Panc1 (cell line): ENCODE measurements around the gene CACNA1I.

Source experiments
- POLR2AphosphoS5 ChIP-seq: IDR thresholded peaks from 2 replicates; pipeline ENCODE4 v1.6.1; 2012; ENCODE audit warnings: mild to moderate bottlenecking, low read depth, low read length, moderate library complexity
- TF ChIP-seq, protein P1 (sequence below): fragments of 450-650 bp; IDR thresholded peaks from 2 replicates; pipeline ENCODE4 v1.5.1; 2017; ENCODE audit warnings: mild to moderate bottlenecking
- TF ChIP-seq, protein P2 (sequence below), 2 experiments: IDR thresholded peaks; 2 replicates each; pipeline ENCODE4 v1.6.1; 2011 to 2012; ENCODE audit warnings: low read depth in 2 of 2, control low read depth in 1 of 2, low read length in 1 of 2, mild to moderate bottlenecking in 1 of 2, moderate library complexity in 1 of 2; ENCODE audit not compliant: insufficient read depth in 1 of 2

DNA sequence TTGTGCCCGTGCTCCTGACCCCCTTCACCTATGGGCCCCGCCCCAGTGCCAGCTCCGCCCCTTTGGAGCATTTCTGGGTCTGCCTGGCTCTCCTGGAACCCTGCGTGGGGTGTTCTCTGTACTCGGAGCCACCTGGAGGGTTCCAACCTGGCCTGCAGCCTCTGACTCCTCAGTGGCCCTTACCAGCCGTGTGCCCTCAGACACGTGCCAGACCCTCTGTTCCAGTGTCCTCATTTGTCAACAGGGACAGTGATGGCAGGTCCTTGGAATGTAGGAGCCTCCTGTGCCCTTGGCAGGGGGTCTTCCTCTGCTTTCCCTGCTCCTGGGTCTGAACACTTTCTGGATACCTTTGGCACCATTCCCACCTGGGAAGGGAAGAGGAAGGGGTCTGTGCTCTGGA, 96.4 kb downstream of the CACNA1I start:
- TF ChIP-seq, protein P1, sequence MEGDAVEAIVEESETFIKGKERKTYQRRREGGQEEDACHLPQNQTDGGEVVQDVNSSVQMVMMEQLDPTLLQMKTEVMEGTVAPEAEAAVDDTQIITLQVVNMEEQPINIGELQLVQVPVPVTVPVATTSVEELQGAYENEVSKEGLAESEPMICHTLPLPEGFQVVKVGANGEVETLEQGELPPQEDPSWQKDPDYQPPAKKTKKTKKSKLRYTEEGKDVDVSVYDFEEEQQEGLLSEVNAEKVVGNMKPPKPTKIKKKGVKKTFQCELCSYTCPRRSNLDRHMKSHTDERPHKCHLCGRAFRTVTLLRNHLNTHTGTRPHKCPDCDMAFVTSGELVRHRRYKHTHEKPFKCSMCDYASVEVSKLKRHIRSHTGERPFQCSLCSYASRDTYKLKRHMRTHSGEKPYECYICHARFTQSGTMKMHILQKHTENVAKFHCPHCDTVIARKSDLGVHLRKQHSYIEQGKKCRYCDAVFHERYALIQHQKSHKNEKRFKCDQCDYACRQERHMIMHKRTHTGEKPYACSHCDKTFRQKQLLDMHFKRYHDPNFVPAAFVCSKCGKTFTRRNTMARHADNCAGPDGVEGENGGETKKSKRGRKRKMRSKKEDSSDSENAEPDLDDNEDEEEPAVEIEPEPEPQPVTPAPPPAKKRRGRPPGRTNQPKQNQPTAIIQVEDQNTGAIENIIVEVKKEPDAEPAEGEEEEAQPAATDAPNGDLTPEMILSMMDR, result no peak
- TF ChIP-seq POLR2AphosphoS5, result no peak
- TF ChIP-seq, protein P2, sequence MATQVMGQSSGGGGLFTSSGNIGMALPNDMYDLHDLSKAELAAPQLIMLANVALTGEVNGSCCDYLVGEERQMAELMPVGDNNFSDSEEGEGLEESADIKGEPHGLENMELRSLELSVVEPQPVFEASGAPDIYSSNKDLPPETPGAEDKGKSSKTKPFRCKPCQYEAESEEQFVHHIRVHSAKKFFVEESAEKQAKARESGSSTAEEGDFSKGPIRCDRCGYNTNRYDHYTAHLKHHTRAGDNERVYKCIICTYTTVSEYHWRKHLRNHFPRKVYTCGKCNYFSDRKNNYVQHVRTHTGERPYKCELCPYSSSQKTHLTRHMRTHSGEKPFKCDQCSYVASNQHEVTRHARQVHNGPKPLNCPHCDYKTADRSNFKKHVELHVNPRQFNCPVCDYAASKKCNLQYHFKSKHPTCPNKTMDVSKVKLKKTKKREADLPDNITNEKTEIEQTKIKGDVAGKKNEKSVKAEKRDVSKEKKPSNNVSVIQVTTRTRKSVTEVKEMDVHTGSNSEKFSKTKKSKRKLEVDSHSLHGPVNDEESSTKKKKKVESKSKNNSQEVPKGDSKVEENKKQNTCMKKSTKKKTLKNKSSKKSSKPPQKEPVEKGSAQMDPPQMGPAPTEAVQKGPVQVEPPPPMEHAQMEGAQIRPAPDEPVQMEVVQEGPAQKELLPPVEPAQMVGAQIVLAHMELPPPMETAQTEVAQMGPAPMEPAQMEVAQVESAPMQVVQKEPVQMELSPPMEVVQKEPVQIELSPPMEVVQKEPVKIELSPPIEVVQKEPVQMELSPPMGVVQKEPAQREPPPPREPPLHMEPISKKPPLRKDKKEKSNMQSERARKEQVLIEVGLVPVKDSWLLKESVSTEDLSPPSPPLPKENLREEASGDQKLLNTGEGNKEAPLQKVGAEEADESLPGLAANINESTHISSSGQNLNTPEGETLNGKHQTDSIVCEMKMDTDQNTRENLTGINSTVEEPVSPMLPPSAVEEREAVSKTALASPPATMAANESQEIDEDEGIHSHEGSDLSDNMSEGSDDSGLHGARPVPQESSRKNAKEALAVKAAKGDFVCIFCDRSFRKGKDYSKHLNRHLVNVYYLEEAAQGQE (IDR thresholded peaks at IDR 0.05; ENCODE audit: insufficient read depth in 1 of 2, low read depth in 2 of 2, low read length in 1 of 2), result no peak
